Tibial nerve (tissue), 4 donors: Measurements from ENCODE around the gene KCNN1. TPM values are rescaled to one million over a fixed set of nuclear protein-coding genes. Genes with fewer than 3 reads are reported as not detected.
"Not testable (repeated sequence)": the region's sequence is repeated elsewhere in the genome, so short reads cannot be mapped to it uniquely, and the experiment has no call there.

Experiments used
- DNase-seq, 2 donors: peaks; one replicate each; pipeline ENCODE4 v3.0.0-alpha.2; 2019; ENCODE audit warnings: low spot score in 2 of 2
- H3K27ac ChIP-seq, 4 donors: fragments of 200-600 bp; sonication (generic) in 3 of 4; one replicate each; pipeline ENCODE4 v1.5.1; 2017 to 2019; ENCODE audit warnings: mild to moderate bottlenecking in 1 of 4
- H3K27me3 ChIP-seq, 2 donors: fragments of 200-600 bp; sonication (generic) in 1 of 2; one replicate each; pipeline versions ENCODE4 v1.5.1 to v1.6.0; 2017 to 2019
- H3K36me3 ChIP-seq, 3 donors: fragments of 200-600 bp; sonication (generic); one replicate each; pipeline ENCODE4 v1.5.1; 2018 to 2019
- H3K4me1 ChIP-seq, 4 donors: fragments of 200-600 bp; sonication (generic) in 3 of 4; one replicate each; pipeline ENCODE4 v1.5.1; 2017 to 2019
- H3K4me3 ChIP-seq, 4 donors: fragments of 200-600 bp; sonication (generic) in 3 of 4; one replicate each; pipeline ENCODE4 v1.5.1; 2017 to 2019; ENCODE audit warnings: mild to moderate bottlenecking in 1 of 4, moderate library complexity in 1 of 4
- H3K9me3 ChIP-seq, 4 donors: fragments of 200-600 bp; sonication (generic) in 3 of 4; one replicate each; pipeline ENCODE4 v1.5.1; 2017 to 2019
- CTCF ChIP-seq, 5 experiments: fragments of 200-600 bp in 3 of 5; fragments of 450-650 bp in 2 of 5; sonication (generic) in 3 of 5; IDR thresholded peaks; one replicate each; pipeline ENCODE4 v1.5.1; 2016 to 2019; ENCODE audit warnings: antibody characterized with exemption in 5 of 5, mild to moderate bottlenecking in 3 of 5, moderate library complexity in 2 of 5
- EP300 ChIP-seq, 2 donors: sonication (generic); formaldehyde crosslinking; IDR thresholded peaks; one replicate each; pipeline ENCODE4 v1.6.1; 2017; ENCODE audit warnings: antibody characterized with exemption in 2 of 2, mild to moderate bottlenecking in 1 of 2
- POLR2A ChIP-seq, 2 donors: fragments of 450-650 bp; IDR thresholded peaks; one replicate each; pipeline ENCODE4 v1.6.1; 2017; ENCODE audit warnings: antibody characterized with exemption in 2 of 2, mild to moderate bottlenecking in 2 of 2, moderate library complexity in 2 of 2
- WGBS, 2 donors: methylation state at CpG; one replicate each; pipeline ENCODE4 v1.1.5; 2018; 5-methylcytosine and 5-hydroxymethylcytosine counted together
- total RNA-seq, 4 donors: library from RNA; depleted of rRNA; stranded (reverse); fragments of >200 nt; gene quantifications; one replicate each; pipeline ENCODE4 v1.1.0, GENCODE V29; 2016

KCNN1 gene
- total RNA-seq, 4 donors from 2014 or later: under 0.01 TPM; not detected in 3

DNA sequence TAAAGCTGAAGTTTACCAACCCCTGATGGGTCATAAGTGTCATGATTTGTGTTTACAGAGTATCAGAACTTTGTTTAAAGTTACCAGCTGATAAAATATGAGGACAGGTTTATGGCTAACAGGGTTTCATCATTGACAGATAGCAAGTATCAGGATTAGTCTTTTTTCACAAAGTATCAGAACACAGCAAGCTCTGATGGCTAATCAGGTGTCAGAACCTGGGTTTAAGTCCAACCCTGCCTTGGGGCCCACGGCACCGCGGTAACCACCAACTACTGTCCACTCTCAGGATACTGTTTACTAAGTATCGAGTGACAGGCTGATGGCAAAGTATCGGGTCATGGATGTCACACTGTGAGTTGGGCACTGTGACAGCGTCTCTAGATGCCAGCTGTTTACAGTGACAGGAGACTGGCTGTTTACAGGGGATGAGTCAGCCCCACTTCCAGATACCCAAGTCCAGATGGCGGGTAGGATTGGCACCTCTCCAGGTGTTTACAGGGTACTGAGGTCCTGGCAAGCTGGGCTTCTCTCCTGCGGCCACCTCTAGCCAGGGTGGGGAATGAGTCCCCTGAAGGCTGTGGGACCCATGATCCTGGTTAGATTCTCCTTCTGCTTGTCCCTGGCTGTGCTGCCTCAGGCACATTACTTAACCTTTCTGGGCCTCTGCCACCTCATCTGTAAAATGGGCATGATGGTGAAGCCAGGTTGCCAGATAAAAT, 62.9 kb downstream of the KCNN1 start:
- H3K4me1 ChIP-seq: no peaks in the 10 kb centered on the region
- H3K36me3 ChIP-seq: no peaks in the 10 kb centered on the region
- no peak overlapping the region for H3K4me3 ChIP-seq
- no peak for DNase-seq
- no peaks in the 10 kb centered on the region for H3K9me3 ChIP-seq
- no peak overlapping the region for H3K27ac ChIP-seq
- 66 to 71% methylated on average over 5 to 8 of the region's 8 CpGs for WGBS, 2 donors
- TF ChIP-seq CTCF (IDR thresholded peaks at IDR 0.05): no peak
- no peak for TF ChIP-seq EP300 (IDR thresholded peaks at IDR 0.05)
- no peak for TF ChIP-seq POLR2A (IDR thresholded peaks at IDR 0.05)
- no peaks in the 10 kb centered on the region for H3K27me3 ChIP-seq

DNA sequence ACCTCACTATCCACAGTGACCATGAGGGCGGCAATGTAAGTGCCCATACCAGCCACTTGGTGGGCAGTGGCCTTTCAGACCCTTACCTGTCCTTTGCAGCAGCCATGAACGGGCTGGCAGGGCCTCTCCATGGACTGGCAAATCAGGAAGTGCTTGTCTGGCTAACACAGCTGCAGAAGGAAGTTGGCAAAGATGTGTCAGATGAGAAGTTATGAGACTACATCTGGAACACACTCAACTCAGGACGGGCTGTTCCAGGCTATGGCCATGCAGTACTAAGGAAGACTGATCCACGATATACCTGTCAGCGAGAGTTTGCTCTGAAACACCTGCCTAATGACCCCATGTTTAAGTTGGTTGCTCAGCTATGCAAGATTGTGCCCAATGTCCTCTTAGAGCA, 64.5 kb downstream of the KCNN1 start:
- H3K4me3 ChIP-seq, H3K27ac ChIP-seq, H3K36me3 ChIP-seq, H3K9me3 ChIP-seq, H3K4me1 ChIP-seq, DNase-seq, H3K27me3 ChIP-seq: not testable (repeated sequence)
- TF ChIP-seq EP300 (IDR thresholded peaks at IDR 0.05): peak in 1 of 2 donors; percentile 35
- 78 to 84% methylated on average over 4 to 5 of the region's 5 CpGs for WGBS, 2 donors

GRCh38 chr19:18032102-18032501, 65.2 kb downstream of the KCNN1 start:
- H3K27ac ChIP-seq, H3K36me3 ChIP-seq, DNase-seq, H3K4me1 ChIP-seq, H3K27me3 ChIP-seq, H3K9me3 ChIP-seq, H3K4me3 ChIP-seq: not testable (repeated sequence)
- WGBS, 2 donors: 88 to 89% methylated on average over 2 of the region's 2 CpGs

DNA sequence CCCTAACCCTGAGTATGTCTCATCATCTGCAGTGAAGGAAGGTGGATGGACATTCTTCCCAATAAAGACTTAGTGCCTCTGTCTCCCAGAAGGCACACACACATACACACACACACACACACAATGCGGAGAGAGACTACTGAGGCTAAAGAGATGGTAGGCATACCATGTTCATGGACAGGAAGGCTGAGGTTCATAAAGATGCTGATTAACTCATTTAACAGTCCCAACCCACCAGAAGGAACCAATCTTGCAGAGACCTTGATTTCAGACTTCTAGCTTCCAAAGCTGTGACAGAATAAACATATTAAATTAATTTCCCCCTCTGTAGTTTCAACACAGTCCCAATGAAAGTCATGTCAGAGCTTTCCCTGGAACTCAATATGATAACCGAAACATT, 74.1 kb downstream of the KCNN1 start:
- 65 to 100% methylated on average over 2 of the region's 2 CpGs for WGBS, 2 donors
- Histone ChIP-seq H3K4me3 (no peak overlapping the region), H3K9me3 (peaks cover 0 to 8% (median 0%) of the 10 kb centered on the region in 4 donors), H3K27me3 (no peaks in the 10 kb centered on the region), H3K27ac (no peak overlapping the region), H3K4me1 (peaks cover 0 to 18% (median 8%) of the 10 kb centered on the region in 4 donors), H3K36me3 (no peaks in the 10 kb centered on the region)
- DNase-seq: no peak
- no peak for TF ChIP-seq CTCF (IDR thresholded peaks at IDR 0.05)
- no peak for TF ChIP-seq EP300 (IDR thresholded peaks at IDR 0.05)
- no peak for TF ChIP-seq POLR2A (IDR thresholded peaks at IDR 0.05)

GRCh38 chr19:18043676-18044075, 76.8 kb downstream of the KCNN1 start:
- Histone ChIP-seq H3K9me3 (peaks cover 0 to 8% (median 0%) of the 10 kb centered on the region in 4 donors), H3K4me1 (peaks cover 0 to 18% (median 8%) of the 10 kb centered on the region in 4 donors), H3K27ac (no peak overlapping the region), H3K36me3 (no peaks in the 10 kb centered on the region), H3K4me3 (no peak overlapping the region), H3K27me3 (no peaks in the 10 kb centered on the region)
- TF ChIP-seq EP300 (IDR thresholded peaks at IDR 0.05): no peak
- no peak for TF ChIP-seq CTCF (IDR thresholded peaks at IDR 0.05)
- no peak for TF ChIP-seq POLR2A (IDR thresholded peaks at IDR 0.05)
- WGBS, 2 donors: 89 to 90% methylated on average over 3 of the region's 3 CpGs
- DNase-seq: no peak

DNA sequence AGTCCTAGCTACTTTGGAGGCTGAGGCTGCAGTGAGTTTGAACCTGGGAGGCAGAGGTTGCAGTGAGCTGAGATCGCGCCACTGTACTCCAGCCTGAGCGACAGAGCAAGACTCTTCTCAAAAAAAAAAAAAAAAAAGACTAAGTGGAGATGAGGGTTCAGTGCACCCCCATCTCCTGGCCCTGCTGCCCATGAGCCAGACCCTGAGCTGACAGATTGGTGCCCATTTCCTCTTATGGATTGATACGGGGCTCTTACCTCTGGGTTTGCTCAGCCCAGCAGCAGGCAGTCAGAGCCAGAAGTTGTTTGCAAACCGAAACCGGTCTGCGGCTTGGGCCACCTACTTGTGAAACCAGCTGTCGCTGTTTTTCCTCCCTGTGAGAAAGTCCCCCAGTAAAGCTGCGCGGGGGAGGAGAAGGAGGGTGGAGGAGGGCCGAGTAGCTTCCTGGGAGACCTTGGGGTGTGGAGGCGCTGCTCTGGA, 78.0 kb downstream of the KCNN1 start:
- H3K4me1 ChIP-seq: peaks cover 0 to 27% (median 8%) of the 10 kb centered on the region in 4 donors
- peaks cover 0 to under 1% of the 10 kb centered on the region in 2 donors for H3K27me3 ChIP-seq
- H3K27ac ChIP-seq: peak overlapping the region; percentile 21 to 72 (median 66)
- 12 to 17% methylated on average over 12 of the region's 12 CpGs for WGBS, 2 donors
- H3K9me3 ChIP-seq: peaks cover 0 to 8% (median 0%) of the 10 kb centered on the region in 4 donors
- no peaks in the 10 kb centered on the region for H3K36me3 ChIP-seq
- H3K4me3 ChIP-seq: peak overlapping the region; percentile 6 to 43 (median 42)
- peak; percentile 40 to 58 for DNase-seq
- TF ChIP-seq EP300 (IDR thresholded peaks at IDR 0.05) (peak in 1 of 2 donors; percentile 74), CTCF (IDR thresholded peaks at IDR 0.05) (no peak), POLR2A (IDR thresholded peaks at IDR 0.05) (no peak)
